HCT116 (cell line): ENCODE measurements around the gene CPED1. TPM values are rescaled to one million over a fixed set of nuclear protein-coding genes. Genes with fewer than 3 reads are reported as not detected.

Experiments used
- ATAC-seq: fragments of 200-7000 bp; cut with Tn5 transposase; 2 replicates; pipeline ENCODE4 v1.9.1; 2020; ENCODE audit warnings: mild to moderate bottlenecking, moderate library complexity
- BruUV-seq: library from RNA; stranded (reverse); fragments of 400-500 nt; replicated peaks from 2 replicates; lab custom pipeline; 2021; lab: Mats Ljungman, UMichigan
- CTCF ChIA-PET: fragments of 300-600 bp; sonication (Branson Sonifier 250); formaldehyde crosslinking; loops from one replicate; lab custom pipeline; 2021; ENCODE audit warnings: antibody characterized with exemption; lab: Charles Lee
- POLR2A ChIA-PET: fragments of 300-600, 350-600 bp; sonication (Branson Sonifier 250); formaldehyde crosslinking; loops from one replicate; lab custom pipeline; 2021; ENCODE audit warnings: antibody characterized with exemption; lab: Charles Lee
- RAD21 ChIA-PET, 2 experiments: fragments of 300-600 bp; sonication (Branson Sonifier 250); formaldehyde crosslinking; loops; one replicate each; lab custom pipeline; 2023; ENCODE audit warnings: low total read pairs in 2 of 2; ENCODE audit not compliant: uncharacterized antibody in 2 of 2, unreplicated experiment in 2 of 2, low non-redundant PET in 1 of 2; lab: Charles Lee
- DNase-seq: peaks from one replicate; pipeline ENCODE4 v3.0.0-alpha.2; 2010; ENCODE audit warnings: low read depth, low spot score
- H2AFZ ChIP-seq: fragments of 200-600 bp; shearing (Covaris generic), sonication (generic); 2 replicates; pipeline ENCODE4 v1.6.1; 2017; ENCODE audit warnings: low read depth, mixed run types, mixed read lengths, antibody characterized with exemption, low read length; ENCODE audit not compliant: poor library complexity, severe bottlenecking
- H3K27ac ChIP-seq: 2 replicates; pipeline ENCODE4 v1.5.1; 2012; ENCODE audit warnings: low read depth, low read length
- H3K27me3 ChIP-seq: fragments of 200-600 bp; sonication (generic); 2 replicates; pipeline ENCODE4 v1.6.1; 2016; ENCODE audit warnings: mixed run types, low read length, mixed read lengths; ENCODE audit not compliant: insufficient read depth
- H3K36me3 ChIP-seq, 2 experiments: fragments of 200-500 bp in 1 of 2; fragments of 200-600 bp in 1 of 2; sonication (Bioruptor generic) in 1 of 2; sonication (generic) in 1 of 2; 2 replicates each; pipeline versions ENCODE4 v1.5.1 to v1.6.1; 2014 to 2016; ENCODE audit warnings: low read length in 2 of 2, inconsistent platforms in 1 of 2, mixed read lengths in 1 of 2, mixed run types in 1 of 2; ENCODE audit not compliant: insufficient read depth in 2 of 2, control insufficient read depth in 1 of 2
- H3K4me1 ChIP-seq, 2 experiments: fragments of 200-600 bp in 1 of 2; sonication (generic) in 1 of 2; 2 replicates each; pipeline versions ENCODE4 v1.5.1 to v1.6.1; 2012 to 2017; ENCODE audit warnings: low read length in 2 of 2, inconsistent platforms in 1 of 2, mild to moderate bottlenecking in 1 of 2, mixed read lengths in 1 of 2, mixed run types in 1 of 2, moderate library complexity in 1 of 2; ENCODE audit not compliant: insufficient read depth in 2 of 2, control insufficient read depth in 1 of 2
- H3K4me2 ChIP-seq: fragments of 200-600 bp; sonication (generic); 2 replicates; pipeline ENCODE4 v1.6.1; 2017; ENCODE audit warnings: mixed run types, low read length, mixed read lengths
- H3K4me3 ChIP-seq, 2 experiments: fragments of 200-600 bp in 1 of 2; sonication (generic) in 1 of 2; replicated peaks in 1 of 2; 2 replicates each; pipeline ENCODE4 v1.5.1; 2011 to 2016; ENCODE audit warnings: low read length in 2 of 2, control low read depth in 1 of 2, low read depth in 1 of 2, mild to moderate bottlenecking in 1 of 2, mixed read lengths in 1 of 2, mixed run types in 1 of 2
- H3K79me2 ChIP-seq: fragments of 200-600 bp; sonication (generic); 2 replicates; pipeline ENCODE4 v1.6.1; 2017; ENCODE audit warnings: mild to moderate bottlenecking, mixed run types, low read length, moderate library complexity, mixed read lengths; ENCODE audit not compliant: insufficient read depth
- H3K9ac ChIP-seq: fragments of 200-600 bp; sonication (generic); 2 replicates; pipeline ENCODE4 v1.6.1; 2016; ENCODE audit warnings: low read length, mixed read lengths
- H3K9me2 ChIP-seq: fragments of 200-600 bp; sonication (generic), shearing (Covaris generic); 2 replicates; pipeline ENCODE4 v1.6.1; 2017; ENCODE audit warnings: mixed run types, mild to moderate bottlenecking, moderate library complexity; ENCODE audit not compliant: insufficient read depth
- H3K9me3 ChIP-seq, 2 experiments: fragments of 200-500 bp in 1 of 2; fragments of 200-600 bp in 1 of 2; sonication (Bioruptor generic) in 1 of 2; sonication (generic) in 1 of 2; 2 replicates each; pipeline ENCODE4 v1.6.1; 2014 to 2017; ENCODE audit warnings: low read length in 2 of 2, mixed read lengths in 2 of 2, inconsistent platforms in 1 of 2, low read depth in 1 of 2, mild to moderate bottlenecking in 1 of 2, mixed run types in 1 of 2, moderate library complexity in 1 of 2; ENCODE audit not compliant: control insufficient read depth in 1 of 2, insufficient read depth in 1 of 2
- H4K20me1 ChIP-seq: fragments of 200-600 bp; sonication (generic), shearing (Covaris generic); 2 replicates; pipeline ENCODE4 v1.6.1; 2017; ENCODE audit warnings: mixed run types, mild to moderate bottlenecking, moderate library complexity; ENCODE audit not compliant: insufficient read depth
- ELF1 ChIP-seq: IDR thresholded peaks from 2 replicates; pipeline ENCODE4 v1.6.1; 2012; ENCODE audit warnings: low read depth, borderline replicate concordance
- EZH2phosphoT487 ChIP-seq: fragments of 200-600 bp; IDR thresholded peaks from 2 replicates; pipeline ENCODE4 v1.6.1; 2018; ENCODE audit warnings: antibody characterized with exemption, borderline replicate concordance
- SIN3A ChIP-seq: IDR thresholded peaks from 2 replicates; pipeline ENCODE4 v1.6.1; 2012; ENCODE audit warnings: low read depth
- SRF ChIP-seq: IDR thresholded peaks from 2 replicates; pipeline ENCODE4 v1.6.1; 2012; ENCODE audit warnings: low read depth
- TCF7L2 ChIP-seq: IDR thresholded peaks from 2 replicates; pipeline ENCODE4 v1.7.0; 2011; ENCODE audit warnings: borderline replicate concordance, inconsistent platforms; ENCODE audit not compliant: insufficient read depth, insufficient read length; ENCODE audit errors: extremely low read depth
- ZFX ChIP-seq: fragments of 450-650 bp; IDR thresholded peaks from 2 replicates; pipeline ENCODE4 v1.6.1; 2017
- intact Hi-C: fragments of 100-400 bp; cut with micrococcal nuclease; formaldehyde crosslinking; loops from 2 replicates; pipeline ENCODE4 v1.10.0; 2022
- total RNA-seq: library from RNA; stranded (reverse); gene quantifications from one replicate; pipeline ENCODE4 v1.2.1, GENCODE V29; 2021; ENCODE audit not compliant: unreplicated experiment
- TF ChIP-seq, protein P1 (sequence below): IDR thresholded peaks from 2 replicates; pipeline ENCODE4 v1.6.1; 2012; ENCODE audit warnings: low read depth

Gene CPED1
- total RNA-seq, 1 experiment from 2014 or later, result 1.2 TPM

DNA sequence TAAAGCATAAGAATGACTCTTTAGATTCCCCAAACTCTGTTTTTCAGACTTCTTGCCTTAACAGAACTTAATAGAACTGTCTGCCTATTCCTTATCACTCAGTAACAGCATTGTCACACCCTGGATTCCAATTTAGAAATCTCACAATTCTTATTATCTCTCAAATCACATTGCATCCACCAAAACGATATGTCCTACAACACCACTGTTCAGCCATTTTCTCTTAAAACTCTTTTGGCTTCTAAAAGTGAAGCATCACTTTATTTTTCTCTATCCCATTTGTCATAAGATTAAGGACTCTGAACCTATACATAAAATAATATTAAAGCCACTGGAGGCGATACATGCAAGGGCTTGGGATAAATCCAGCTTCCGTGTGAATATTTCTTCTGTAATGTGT is 1.2 kb upstream of the CPED1 start:
- no peaks in the 10 kb centered on the region for H3K9me3 ChIP-seq
- ChIA-PET POLR2A (no interaction called here), CTCF (interaction anchor here (0.6 to 2.9 kb wide), 7 partner anchors 14 to 1007 kb away, joined by 3 to 23 read pairs (median 4); no protein-coding TSS in a partner anchor), RAD21 (interaction anchor here in 1 of 2 experiments (1.7 kb wide), 1 partner anchor 96 kb away, joined by 4 read pairs; no protein-coding TSS in a partner anchor)
- H3K4me3 ChIP-seq, result peak overlapping the region in 1 of 2 experiments; percentile 60; a peak in 3 of 4 replicates
- BruUV-seq, result no TSS peak
- H3K36me3 ChIP-seq, result no peaks in the 10 kb centered on the region
- intact Hi-C loops, result loop anchor here (2.0 to 10.0 kb wide), 4 partner anchors 94 to 558 kb away; no protein-coding TSS in a partner anchor
- H3K4me1 ChIP-seq, result peaks cover 0 to 15% of the 10 kb centered on the region in 2 experiments; a peak in 1 of 4 replicates
- no peak overlapping the region for H3K27ac ChIP-seq
- ATAC-seq, result no peak
- H3K9me2 ChIP-seq, result no peaks in the 10 kb centered on the region
- peak overlapping the region; percentile 93 for H2AFZ ChIP-seq
- H3K27me3 ChIP-seq, result no peaks in the 10 kb centered on the region
- H3K9ac ChIP-seq, result no peak overlapping the region
- DNase-seq, result no peak
- peak overlapping the region; percentile 87 for H3K4me2 ChIP-seq
- no peaks in the 10 kb centered on the region for H4K20me1 ChIP-seq
- no peaks in the 10 kb centered on the region for H3K79me2 ChIP-seq
- no peak for TF ChIP-seq SIN3A
- no peak for TF ChIP-seq ZFX
- TF ChIP-seq ELF1, result no peak
- TF ChIP-seq TCF7L2, result no peak
- TF ChIP-seq SRF, result no peak
- TF ChIP-seq, protein P1, sequence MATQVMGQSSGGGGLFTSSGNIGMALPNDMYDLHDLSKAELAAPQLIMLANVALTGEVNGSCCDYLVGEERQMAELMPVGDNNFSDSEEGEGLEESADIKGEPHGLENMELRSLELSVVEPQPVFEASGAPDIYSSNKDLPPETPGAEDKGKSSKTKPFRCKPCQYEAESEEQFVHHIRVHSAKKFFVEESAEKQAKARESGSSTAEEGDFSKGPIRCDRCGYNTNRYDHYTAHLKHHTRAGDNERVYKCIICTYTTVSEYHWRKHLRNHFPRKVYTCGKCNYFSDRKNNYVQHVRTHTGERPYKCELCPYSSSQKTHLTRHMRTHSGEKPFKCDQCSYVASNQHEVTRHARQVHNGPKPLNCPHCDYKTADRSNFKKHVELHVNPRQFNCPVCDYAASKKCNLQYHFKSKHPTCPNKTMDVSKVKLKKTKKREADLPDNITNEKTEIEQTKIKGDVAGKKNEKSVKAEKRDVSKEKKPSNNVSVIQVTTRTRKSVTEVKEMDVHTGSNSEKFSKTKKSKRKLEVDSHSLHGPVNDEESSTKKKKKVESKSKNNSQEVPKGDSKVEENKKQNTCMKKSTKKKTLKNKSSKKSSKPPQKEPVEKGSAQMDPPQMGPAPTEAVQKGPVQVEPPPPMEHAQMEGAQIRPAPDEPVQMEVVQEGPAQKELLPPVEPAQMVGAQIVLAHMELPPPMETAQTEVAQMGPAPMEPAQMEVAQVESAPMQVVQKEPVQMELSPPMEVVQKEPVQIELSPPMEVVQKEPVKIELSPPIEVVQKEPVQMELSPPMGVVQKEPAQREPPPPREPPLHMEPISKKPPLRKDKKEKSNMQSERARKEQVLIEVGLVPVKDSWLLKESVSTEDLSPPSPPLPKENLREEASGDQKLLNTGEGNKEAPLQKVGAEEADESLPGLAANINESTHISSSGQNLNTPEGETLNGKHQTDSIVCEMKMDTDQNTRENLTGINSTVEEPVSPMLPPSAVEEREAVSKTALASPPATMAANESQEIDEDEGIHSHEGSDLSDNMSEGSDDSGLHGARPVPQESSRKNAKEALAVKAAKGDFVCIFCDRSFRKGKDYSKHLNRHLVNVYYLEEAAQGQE, result no peak
- no peak for TF ChIP-seq EZH2phosphoT487
